SK-N-SH treated with all-trans-retinoic acid at 6 μM for 48 hours (cell line): ENCODE data around the gene CHPF2.

ENCODE experiments used
- ATAC-seq: fragments of 200-7000 bp; cut with Tn5 transposase; 3 replicates; pipeline ENCODE4 v1.9.1; 2020; ENCODE audit warnings: mild to moderate bottlenecking, moderate library complexity
- ARNTL ChIP-seq: fragments of 450-650 bp; formaldehyde crosslinking; IDR thresholded peaks from 2 replicates; pipeline ENCODE4 v1.5.0; 2020; ENCODE audit warnings: low read depth, mild to moderate bottlenecking, moderate library complexity, borderline replicate concordance
- BACH2 ChIP-seq: fragments of 250-450 bp; sonication (Bioruptor Pico); IDR thresholded peaks from 2 replicates; pipeline ENCODE4 v1.9.0; 2021; ENCODE audit warnings: mild to moderate bottlenecking, borderline replicate concordance
- CREB5 ChIP-seq: fragments of 250-450 bp; sonication (Bioruptor Pico); IDR thresholded peaks from 2 replicates; pipeline ENCODE4 v1.5.1; 2020; ENCODE audit warnings: low read depth, mild to moderate bottlenecking, moderate library complexity
- CSDC2 ChIP-seq: fragments of 250-450 bp; sonication (Bioruptor Pico); IDR thresholded peaks from 2 replicates; pipeline ENCODE4 v1.5.0; 2020; ENCODE audit warnings: mild to moderate bottlenecking, moderate library complexity
- CSRNP3 ChIP-seq: fragments of 250-450 bp; sonication (Bioruptor Pico); IDR thresholded peaks from 2 replicates; pipeline ENCODE4 v1.5.1; 2021; ENCODE audit warnings: mild to moderate bottlenecking, moderate library complexity
- ESRRG ChIP-seq: fragments of 250-450 bp; sonication (Bioruptor Pico); IDR thresholded peaks from 2 replicates; pipeline ENCODE4 v1.6.1; 2021; ENCODE audit warnings: mild to moderate bottlenecking
- GLIS3 ChIP-seq: fragments of 250-450 bp; sonication (Bioruptor Pico); IDR thresholded peaks from 2 replicates; pipeline ENCODE4 v1.5.0; 2020; ENCODE audit warnings: mild to moderate bottlenecking, moderate library complexity
- ISL1 ChIP-seq: fragments of 250-450 bp; sonication (Bioruptor Pico); IDR thresholded peaks from 2 replicates; pipeline ENCODE4 v2.1.2; 2022; ENCODE audit warnings: mild to moderate bottlenecking, moderate library complexity
- OSR1 ChIP-seq: fragments of 250-450 bp; sonication (Bioruptor Pico); IDR thresholded peaks from 2 replicates; pipeline ENCODE4 v1.8.0; 2022; ENCODE audit warnings: moderate library complexity, mild to moderate bottlenecking, inconsistent platforms
- PATZ1 ChIP-seq: fragments of 250-450 bp; sonication (Bioruptor Pico); IDR thresholded peaks from 2 replicates; pipeline ENCODE4 v1.8.0; 2020; ENCODE audit warnings: mild to moderate bottlenecking, moderate library complexity, borderline replicate concordance
- POU6F1 ChIP-seq: fragments of 250-450 bp; sonication (Bioruptor Pico); IDR thresholded peaks from 2 replicates; pipeline ENCODE4 v1.8.0; 2021; ENCODE audit warnings: low read depth, mild to moderate bottlenecking, moderate library complexity, borderline replicate concordance
- PPARA ChIP-seq: fragments of 250-450 bp; sonication (Bioruptor Pico); IDR thresholded peaks from 2 replicates; pipeline ENCODE4 v1.5.0; 2020; ENCODE audit warnings: mild to moderate bottlenecking, borderline replicate concordance
- RARB ChIP-seq: fragments of 250-450 bp; sonication (Bioruptor Pico); IDR thresholded peaks from 2 replicates; pipeline ENCODE4 v1.8.0; 2021; ENCODE audit warnings: mild to moderate bottlenecking, moderate library complexity
- TCF4 ChIP-seq: fragments of 250-450 bp; sonication (Bioruptor Pico); IDR thresholded peaks from 2 replicates; pipeline ENCODE4 v1.8.0; 2021; ENCODE audit warnings: mild to moderate bottlenecking, moderate library complexity, borderline replicate concordance
- TOX ChIP-seq: fragments of 250-450 bp; sonication (Bioruptor Pico); IDR thresholded peaks from 2 replicates; pipeline ENCODE4 v1.8.0; 2021; ENCODE audit warnings: mild to moderate bottlenecking, moderate library complexity, borderline replicate concordance
- TSHZ2 ChIP-seq: fragments of 250-450 bp; sonication (Bioruptor Pico); IDR thresholded peaks from 2 replicates; pipeline ENCODE4 v1.5.0; 2020; ENCODE audit warnings: mild to moderate bottlenecking, moderate library complexity
- ZC3H10 ChIP-seq: fragments of 250-450 bp; sonication (Bioruptor Pico); IDR thresholded peaks from 2 replicates; pipeline ENCODE4 v1.5.1; 2021; ENCODE audit warnings: mild to moderate bottlenecking, moderate library complexity
- ZFP3 ChIP-seq: fragments of 250-450 bp; sonication (Bioruptor Pico); IDR thresholded peaks from 2 replicates; pipeline ENCODE4 v1.5.0; 2020; ENCODE audit warnings: mild to moderate bottlenecking, moderate library complexity
- ZFP30 ChIP-seq: fragments of 450-650 bp; formaldehyde crosslinking; IDR thresholded peaks from 2 replicates; pipeline ENCODE4 v1.5.0; 2022; ENCODE audit warnings: mild to moderate bottlenecking, moderate library complexity
- ZNF565 ChIP-seq: fragments of 450-650 bp; formaldehyde crosslinking; conservative IDR thresholded peaks from 2 replicates; pipeline ENCODE4 v1.5.0; 2020; ENCODE audit warnings: low read depth, mild to moderate bottlenecking, moderate library complexity
- ZNF70 ChIP-seq: fragments of 450-650 bp; formaldehyde crosslinking; IDR thresholded peaks from 2 replicates; pipeline ENCODE4 v1.5.0; 2020; ENCODE audit warnings: mild to moderate bottlenecking, moderate library complexity
- ZNF8 ChIP-seq: fragments of 450-650 bp; formaldehyde crosslinking; IDR thresholded peaks from 2 replicates; pipeline ENCODE4 v1.5.0; 2020; ENCODE audit warnings: mild to moderate bottlenecking, moderate library complexity

The CHPF2 gene

GRCh38 chr7:151204383-151205032, 27.8 kb upstream of the CHPF2 start:
- TF ChIP-seq PATZ1 (CRISPR knock-in tag) (no peak), RARB (CRISPR knock-in tag) (no peak), CREB5 (CRISPR knock-in tag) (no peak), ZNF8 (CRISPR knock-in tag) (no peak), CSDC2 (no peak), ZFP3 (CRISPR knock-in tag) (no peak), TOX (CRISPR knock-in tag) (no peak), GLIS3 (CRISPR knock-in tag) (no peak), TCF4 (CRISPR knock-in tag) (no peak), ZFP30 (CRISPR knock-in tag) (no peak), ZC3H10 (CRISPR knock-in tag) (no peak), TSHZ2 (CRISPR knock-in tag) (no peak), ISL1 (CRISPR knock-in tag) (no peak)
- TF ChIP-seq, all 23 proteins: peak for 0
- ATAC-seq, result no peak

- ATAC-seq, result no peak
- TF ChIP-seq CSDC2 (no peak), OSR1 (CRISPR knock-in tag) (no peak), ZC3H10 (CRISPR knock-in tag) (no peak), CREB5 (CRISPR knock-in tag) (no peak), ZNF70 (CRISPR knock-in tag) (no peak), POU6F1 (CRISPR knock-in tag) (no peak), TSHZ2 (CRISPR knock-in tag) (no peak), RARB (CRISPR knock-in tag) (no peak), CSRNP3 (CRISPR knock-in tag) (no peak), BACH2 (CRISPR knock-in tag) (no peak), ZFP3 (CRISPR knock-in tag) (no peak), TOX (CRISPR knock-in tag) (no peak), PATZ1 (CRISPR knock-in tag) (no peak), ESRRG (no peak), ZFP30 (CRISPR knock-in tag) (no peak), ZNF565 (CRISPR knock-in tag) (no peak), PPARA (CRISPR knock-in tag) (no peak), TCF4 (CRISPR knock-in tag) (no peak), ARNTL (CRISPR knock-in tag) (no peak), ZNF8 (CRISPR knock-in tag) (no peak)
These were observed 26.6 kb upstream of the CHPF2 start for GRCh38 chr7:151205730-151206129.
